Neural cell (in vitro differentiated cells): ENCODE data around the gene ARL13A.

ENCODE experiments used
- CTCF ChIP-seq: fragments of 450-650 bp; IDR thresholded peaks from 2 replicates; pipeline ENCODE4 v1.5.1; 2014; ENCODE audit warnings: antibody characterized with exemption, mild to moderate bottlenecking, moderate library complexity; ENCODE audit not compliant: poor library complexity, severe bottlenecking
- EP300 ChIP-seq: fragments of 450-650 bp; conservative IDR thresholded peaks from 2 replicates; pipeline ENCODE4 v1.6.1; 2014; ENCODE audit warnings: antibody characterized with exemption, mild to moderate bottlenecking, moderate library complexity; ENCODE audit not compliant: poor library complexity, severe bottlenecking
- EZH2 ChIP-seq: fragments of 200-600, 300-800 bp; shearing (Covaris generic), sonication (generic); IDR thresholded peaks from 2 replicates; pipeline ENCODE4 v1.6.1; 2014; ENCODE audit warnings: antibody characterized with exemption, low read length, borderline replicate concordance, mild to moderate bottlenecking; ENCODE audit not compliant: insufficient read depth, poor library complexity, severe bottlenecking
- POLR2AphosphoS5 ChIP-seq: IDR thresholded peaks from 2 replicates; pipeline ENCODE4 v1.6.1; 2012
- RAD21 ChIP-seq: fragments of 450-650 bp; conservative IDR thresholded peaks from 2 replicates; pipeline ENCODE4 v1.6.1; 2014; ENCODE audit warnings: antibody characterized with exemption, mild to moderate bottlenecking, moderate library complexity
- TAF1 ChIP-seq: IDR thresholded peaks from 2 replicates; pipeline ENCODE4 v1.6.1; 2012; ENCODE audit warnings: low read depth

GRCh38 chrX:100924375-100924774, 45.1 kb upstream of the ARL13A start:
- no peak for TF ChIP-seq CTCF
- TF ChIP-seq EP300: no peak
- no peak for TF ChIP-seq EZH2
- TF ChIP-seq TAF1: no peak
- no peak for TF ChIP-seq POLR2AphosphoS5
- no peak for TF ChIP-seq RAD21
